SU-DHL-6 (cell line): ENCODE data around the gene RAVER2.

ENCODE experiments used
- EZH2phosphoT487 ChIP-seq: fragments of 200-600 bp; sonication (generic), shearing (Covaris generic); conservative IDR thresholded peaks from 2 replicates; pipeline ENCODE4 v1.6.1; 2018; ENCODE audit warnings: mild to moderate bottlenecking, antibody characterized with exemption, low read length, moderate library complexity, mixed read lengths
- TF ChIP-seq, protein P1 (sequence below): fragments of 200-600 bp; sonication (generic); IDR thresholded peaks from one replicate; pipeline ENCODE4 v1.5.1; 2017; ENCODE audit warnings: antibody characterized with exemption, mild to moderate bottlenecking, low read length, moderate library complexity; ENCODE audit not compliant: insufficient read depth, poor library complexity, severe bottlenecking

GRCh38 chr1:64748222-64748621 lies 3.3 kb downstream of the RAVER2 start:
- TF ChIP-seq, protein P1, sequence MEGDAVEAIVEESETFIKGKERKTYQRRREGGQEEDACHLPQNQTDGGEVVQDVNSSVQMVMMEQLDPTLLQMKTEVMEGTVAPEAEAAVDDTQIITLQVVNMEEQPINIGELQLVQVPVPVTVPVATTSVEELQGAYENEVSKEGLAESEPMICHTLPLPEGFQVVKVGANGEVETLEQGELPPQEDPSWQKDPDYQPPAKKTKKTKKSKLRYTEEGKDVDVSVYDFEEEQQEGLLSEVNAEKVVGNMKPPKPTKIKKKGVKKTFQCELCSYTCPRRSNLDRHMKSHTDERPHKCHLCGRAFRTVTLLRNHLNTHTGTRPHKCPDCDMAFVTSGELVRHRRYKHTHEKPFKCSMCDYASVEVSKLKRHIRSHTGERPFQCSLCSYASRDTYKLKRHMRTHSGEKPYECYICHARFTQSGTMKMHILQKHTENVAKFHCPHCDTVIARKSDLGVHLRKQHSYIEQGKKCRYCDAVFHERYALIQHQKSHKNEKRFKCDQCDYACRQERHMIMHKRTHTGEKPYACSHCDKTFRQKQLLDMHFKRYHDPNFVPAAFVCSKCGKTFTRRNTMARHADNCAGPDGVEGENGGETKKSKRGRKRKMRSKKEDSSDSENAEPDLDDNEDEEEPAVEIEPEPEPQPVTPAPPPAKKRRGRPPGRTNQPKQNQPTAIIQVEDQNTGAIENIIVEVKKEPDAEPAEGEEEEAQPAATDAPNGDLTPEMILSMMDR, result no peak
- no peak for TF ChIP-seq EZH2phosphoT487
